H1 (cell line): ENCODE measurements around the gene TMEM164. TPM values are rescaled to one million over a fixed set of nuclear protein-coding genes. Genes with fewer than 3 reads are reported as not detected.

Experiments
- CTCF ChIA-PET: fragments of 300-600 bp; sonication (Branson Sonifier 250); formaldehyde crosslinking; loops from one replicate; lab custom pipeline; 2021; ENCODE audit not compliant: partially characterized antibody; lab: Charles Lee
- POLR2A ChIA-PET: fragments of 300-600 bp; sonication (Branson Sonifier 250); formaldehyde crosslinking; loops from one replicate; lab custom pipeline; 2021; ENCODE audit warnings: inconsistent platforms; ENCODE audit not compliant: partially characterized antibody; lab: Charles Lee
- DNase-seq, 2 experiments: peaks; one replicate each; pipeline versions ENCODE4 v3.0.0 to v3.0.0-alpha.2; 2010 to 2022; ENCODE audit warnings: low spot score in 2 of 2, low read depth in 1 of 2, mixed read lengths in 1 of 2
- FAIRE-seq: peaks from 2 replicates; lab custom pipeline; 2011; peaks lifted over from hg19 to GRCh38; lab: Jason Lieb, UNC
- H2AFZ ChIP-seq: 2 replicates; pipeline ENCODE4 v1.8.1; 2012; ENCODE audit warnings: low read length, inconsistent platforms
- H2AK5ac ChIP-seq: 2 replicates; pipeline ENCODE4 v1.6.1; 2013; ENCODE audit warnings: low read depth, low read length
- H2BK120ac ChIP-seq: replicated peaks from 2 replicates; pipeline ENCODE3; 2013; ENCODE audit warnings: low read depth, low read length, inconsistent platforms
- H2BK12ac ChIP-seq: 2 replicates; pipeline ENCODE4 v1.6.1; 2013; ENCODE audit warnings: low read depth, low read length
- H2BK15ac ChIP-seq: 2 replicates; pipeline ENCODE4 v1.6.1; 2013; ENCODE audit warnings: low read length
- H2BK20ac ChIP-seq: 2 replicates; pipeline ENCODE4 v1.6.1; 2013; ENCODE audit warnings: low read length
- H2BK5ac ChIP-seq: 2 replicates; pipeline ENCODE4 v1.6.1; 2013; ENCODE audit warnings: low read depth, low read length
- H3K14ac ChIP-seq: 2 replicates; pipeline ENCODE4 v1.6.1; 2013; ENCODE audit warnings: inconsistent platforms; ENCODE audit not compliant: insufficient read length
- H3K18ac ChIP-seq: 2 replicates; pipeline ENCODE4 v1.6.1; 2013; ENCODE audit warnings: low read length; ENCODE audit errors: extremely low read depth
- H3K23ac ChIP-seq: 2 replicates; pipeline ENCODE4 v1.6.1; 2013; ENCODE audit warnings: inconsistent platforms; ENCODE audit not compliant: insufficient read length
- H3K23me2 ChIP-seq: 2 replicates; pipeline ENCODE4 v1.6.1; 2013; ENCODE audit warnings: low read depth, low read length
- H3K27ac ChIP-seq: 2 replicates; pipeline ENCODE4 v1.6.1; 2011; ENCODE audit warnings: low read depth, low read length, inconsistent platforms
- H3K27me3 ChIP-seq, 4 experiments: replicated peaks in 1 of 4; 1 replicate in 1 of 4; 2 replicates in 3 of 4; pipeline versions ENCODE4 v1.6.1 to v1.8.1; 2011 to 2013; ENCODE audit warnings: low read length in 3 of 4, mild to moderate bottlenecking in 3 of 4, inconsistent platforms in 2 of 4, mixed read lengths in 2 of 4, moderate library complexity in 1 of 4; ENCODE audit not compliant: control insufficient read depth in 3 of 4, insufficient read depth in 3 of 4; ENCODE audit errors: extremely low read depth in 1 of 4
- H3K36me3 ChIP-seq, 4 experiments: 2 replicates each; pipeline versions ENCODE4 v1.6.1 to v1.8.1; 2011 to 2013; ENCODE audit warnings: mild to moderate bottlenecking in 4 of 4, low read length in 3 of 4, moderate library complexity in 2 of 4, control low read depth in 1 of 4, inconsistent platforms in 1 of 4; ENCODE audit not compliant: insufficient read depth in 4 of 4, control insufficient read depth in 2 of 4
- H3K4ac ChIP-seq: replicated peaks from 2 replicates; pipeline ENCODE3; 2013; ENCODE audit warnings: low read length, low read depth, mixed read lengths, inconsistent platforms; ENCODE audit not compliant: insufficient read length
- H3K4me1 ChIP-seq, 4 experiments: replicated peaks in 1 of 4; 1 replicate in 1 of 4; 2 replicates in 3 of 4; pipeline versions ENCODE4 v1.6.1 to v1.8.1; 2011 to 2013; ENCODE audit warnings: low read length in 3 of 4, inconsistent platforms in 2 of 4, mixed read lengths in 1 of 4; ENCODE audit not compliant: insufficient read depth in 4 of 4, control insufficient read depth in 3 of 4
- H3K4me2 ChIP-seq, 2 experiments: 2 replicates each; pipeline versions ENCODE4 v1.6.1 to v1.8.1; 2011 to 2013; ENCODE audit warnings: low read depth in 2 of 2, low read length in 2 of 2, control low read depth in 1 of 2, inconsistent platforms in 1 of 2, mild to moderate bottlenecking in 1 of 2; ENCODE audit not compliant: insufficient read depth in 1 of 2
- H3K4me3 ChIP-seq, 4 experiments: fragments of 200-600, 300-600 bp in 1 of 4; sonication (generic), shearing (Covaris generic), sonication (Bioruptor Twin) in 1 of 4; 2 replicates each; pipeline versions ENCODE4 v1.5.1 to v1.8.1; 2011 to 2016; ENCODE audit warnings: low read length in 4 of 4, low read depth in 3 of 4, control low read depth in 2 of 4, inconsistent platforms in 2 of 4, mild to moderate bottlenecking in 2 of 4, mixed read lengths in 1 of 4, moderate library complexity in 1 of 4; ENCODE audit not compliant: insufficient read depth in 2 of 4; ENCODE audit errors: extremely low read depth in 1 of 4
- H3K56ac ChIP-seq: replicated peaks from 2 replicates; pipeline ENCODE3; 2013; ENCODE audit warnings: low read depth, mild to moderate bottlenecking, mixed read lengths, low read length, inconsistent platforms; ENCODE audit not compliant: insufficient read length
- H3K79me1 ChIP-seq: 2 replicates; pipeline ENCODE4 v1.6.1; 2013; ENCODE audit warnings: low read depth, low read length, control low read depth
- H3K79me2 ChIP-seq, 2 experiments: 2 replicates each; pipeline versions ENCODE4 v1.6.1 to v1.8.1; 2012 to 2013; ENCODE audit warnings: low read length in 2 of 2, mild to moderate bottlenecking in 2 of 2, inconsistent platforms in 1 of 2; ENCODE audit not compliant: insufficient read depth in 2 of 2, control insufficient read depth in 1 of 2
- H3K9ac ChIP-seq, 4 experiments: replicated peaks in 1 of 4; 1 replicate in 1 of 4; 2 replicates in 3 of 4; pipeline versions ENCODE4 v1.6.1 to v1.8.1; 2011 to 2013; ENCODE audit warnings: low read depth in 3 of 4, low read length in 3 of 4, control low read depth in 2 of 4, mild to moderate bottlenecking in 2 of 4, moderate library complexity in 2 of 4, inconsistent platforms in 1 of 4; ENCODE audit errors: extremely low read depth in 1 of 4
- H3K9me3 ChIP-seq, 2 experiments: 2 replicates each; pipeline versions ENCODE4 v1.6.1 to v1.8.1; 2012 to 2013; ENCODE audit warnings: mild to moderate bottlenecking in 2 of 2, moderate library complexity in 2 of 2, control low read depth in 1 of 2, inconsistent platforms in 1 of 2, low read depth in 1 of 2, low read length in 1 of 2, mixed read lengths in 1 of 2; ENCODE audit not compliant: insufficient read depth in 2 of 2
- H4K20me1 ChIP-seq, 2 experiments: replicated peaks in 1 of 2; 2 replicates each; pipeline versions ENCODE3 to v1.8.1; 2011 to 2013; ENCODE audit warnings: inconsistent platforms in 2 of 2, low read length in 2 of 2, mild to moderate bottlenecking in 1 of 2; ENCODE audit not compliant: insufficient read depth in 2 of 2, control insufficient read depth in 1 of 2
- H4K5ac ChIP-seq: 2 replicates; pipeline ENCODE4 v1.6.1; 2013; ENCODE audit warnings: low read length, low read depth, mixed read lengths, inconsistent platforms; ENCODE audit not compliant: insufficient read length
- H4K8ac ChIP-seq: 2 replicates; pipeline ENCODE4 v1.8.0; 2013; ENCODE audit warnings: mild to moderate bottlenecking, moderate library complexity, low read length, inconsistent platforms; ENCODE audit not compliant: insufficient read depth; ENCODE audit errors: extremely low read depth
- H4K91ac ChIP-seq: replicated peaks from 2 replicates; pipeline ENCODE3; 2013; ENCODE audit warnings: low read length, mixed read lengths, inconsistent platforms; ENCODE audit not compliant: insufficient read length
- BCL11A ChIP-seq, 2 experiments: IDR thresholded peaks; one replicate each; pipeline ENCODE4 v1.6.1; 2011; ENCODE audit warnings: low read depth in 2 of 2, low read length in 2 of 2, mild to moderate bottlenecking in 2 of 2
- RFX5 ChIP-seq: IDR thresholded peaks from 2 replicates; pipeline ENCODE4 v1.6.1; 2011; ENCODE audit warnings: low read depth, low read length, improper control_type of control experiment, borderline replicate concordance
- SP2 ChIP-seq: IDR thresholded peaks from 2 replicates; pipeline ENCODE4 v1.6.1; 2012; ENCODE audit warnings: mild to moderate bottlenecking, low read length, inconsistent platforms
- whole genome bisulfite sequencing, 2 experiments: shearing (Covaris generic) in 1 of 2; methylation state at CpG; one replicate each; pipeline versions ENCODE4 v1.1.6 to v1.1.7; 2013 to 2015; ENCODE audit warnings: low lambda C conversion rate in 2 of 2, mixed read lengths in 2 of 2, inconsistent platforms in 1 of 2, low coverage in 1 of 2, missing lambda C conversion rate in 1 of 2; ENCODE audit not compliant: insufficient replicate concordance in 2 of 2, insufficient coverage in 1 of 2, insufficient read length in 1 of 2; ENCODE audit errors: extremely low coverage in 1 of 2, missing lambda C conversion rate in 1 of 2; 5-methylcytosine and 5-hydroxymethylcytosine counted together
- polyA plus RNA-seq, 7 experiments: library from polyadenylated mRNA; depleted of rRNA in 3 of 7; stranded (reverse) in 5 of 7; unstranded in 2 of 7; fragments of >200 nt in 5 of 7; fragments of 200-250 nt in 2 of 7; gene quantifications; 1 replicate in 5 of 7; 2 replicates in 1 of 7; 4 replicates in 1 of 7; pipeline versions ENCODE4 v1.2.1 to v1.2.3, GENCODE V29; 2011 to 2013; ENCODE audit warnings: missing spikeins in 2 of 7, mixed read lengths in 2 of 7
- total RNA-seq: library from RNA; stranded (reverse); fragmentation: NEBNext Ultra II Directional; extraction: Animal tissue kit (Norgen Biotek cat#: 25700); gene quantifications from 2 replicates; pipeline ENCODE4 v1.2.1, GENCODE V29; 2021

TMEM164 gene
- total and polyA plus RNA-seq, 2 of the 8 experiments (the other 6 are each of a cell fraction or from before 2014, with no cell fraction given) = 7.3 to 14.8 TPM

DNA sequence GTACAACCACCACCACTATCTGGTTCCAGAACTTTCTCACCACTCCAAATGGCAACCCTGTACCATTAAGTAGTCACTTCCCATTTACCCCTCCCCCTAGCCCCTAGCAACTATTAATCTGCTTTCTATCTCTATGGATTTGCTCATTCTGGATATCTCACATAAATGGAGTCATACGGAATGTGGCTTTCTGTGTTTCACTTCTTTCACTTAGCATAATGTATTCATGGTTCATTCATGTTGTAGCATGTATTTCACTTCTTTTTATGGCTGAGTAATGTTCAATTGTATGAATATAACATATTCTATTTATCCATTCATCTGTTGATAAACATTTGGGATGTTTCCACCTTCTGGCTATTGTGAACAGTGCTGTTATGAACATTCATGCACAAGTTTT is 210.3 kb downstream of the TMEM164 start:
- FAIRE-seq = no peak
- Histone ChIP-seq H2BK120ac (no peak overlapping the region), H4K8ac (no peak overlapping the region), H3K4me3 (no peak overlapping the region), H3K36me3 (no peaks in the 10 kb centered on the region; a peak in 1 of 8 replicates), H3K4ac (no peak overlapping the region), H3K79me1 (no peaks in the 10 kb centered on the region), H4K91ac (no peak overlapping the region), H3K79me2 (no peaks in the 10 kb centered on the region), H3K23me2 (no peaks in the 10 kb centered on the region), H3K4me1 (no peaks in the 10 kb centered on the region), H3K27ac (no peak overlapping the region), H4K20me1 (no peaks in the 10 kb centered on the region), H2BK20ac (no peak overlapping the region), H4K5ac (no peak overlapping the region), H3K9me3 (no peaks in the 10 kb centered on the region), H2BK12ac (no peak overlapping the region), H3K56ac (no peak overlapping the region), H3K14ac (no peak overlapping the region), H3K4me2 (no peak overlapping the region), H2BK5ac (no peak overlapping the region), H3K18ac (no peak overlapping the region), H2AFZ (no peak overlapping the region), H2BK15ac (no peak overlapping the region), H3K27me3 (no peaks in the 10 kb centered on the region), H3K9ac (no peak overlapping the region), H2AK5ac (no peak overlapping the region), H3K23ac (no peak overlapping the region)
- POLR2A ChIA-PET = no interaction called here
- CTCF ChIA-PET = no interaction called here
- no CpG with 5 or more reads among the region's 1 CpG for WGBS, 2 experiments
- DNase-seq = no peak
- TF ChIP-seq RFX5 = no peak
- TF ChIP-seq BCL11A (IDR thresholded peaks at IDR 0.05; ENCODE audit: low read depth in 2 of 2, low read length in 2 of 2) = no peak
- TF ChIP-seq SP2 = no peak
